Measurements from ENCODE around the gene BCAT1. TPM values are rescaled to one million over a fixed set of nuclear protein-coding genes. Genes with fewer than 3 reads are reported as not detected.

Gene BCAT1
- total RNA-seq, 2 experiments from 2014 or later, result 27.9 to 40.0 TPM

DNA sequence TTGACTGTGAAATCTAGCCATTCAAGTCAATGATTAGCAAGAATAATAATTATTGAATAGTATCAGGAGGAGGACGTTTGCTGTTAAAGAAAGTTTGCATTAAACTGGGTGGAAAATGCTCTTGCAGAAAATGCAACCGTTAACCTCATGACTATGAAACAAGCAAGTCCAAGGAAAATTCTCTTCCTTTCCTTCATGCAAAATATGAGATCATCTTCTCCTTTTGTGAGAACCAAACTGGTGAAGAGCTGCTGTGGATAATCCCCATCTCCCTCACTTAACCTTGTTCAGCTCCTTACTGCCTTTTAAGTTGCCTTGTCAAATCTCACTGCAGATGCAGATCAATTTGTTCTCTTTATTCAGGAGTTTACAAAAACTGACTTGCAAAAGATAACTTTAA lies 142.5 kb downstream of the BCAT1 start:
- Mint-ChIP-seq H3K27me3 (peaks cover under 1% of the 10 kb centered on the region), H3K4me1 (peaks cover 5% of the 10 kb centered on the region), H3K36me3 (ENCODE audit: low read depth) (no peaks in the 10 kb centered on the region), H3K9me3 (ENCODE audit: low read depth) (no peaks in the 10 kb centered on the region), H3K27ac (no peak overlapping the region), H3K4me3 (no peak overlapping the region)
- ChIA-PET POLR2A (no interaction called here), CTCF (no interaction called here)
- no peak for ATAC-seq
- no peak for DNase-seq
- intact Hi-C loops (cut with DNase I, micrococcal nuclease), result no loop called here

DNA sequence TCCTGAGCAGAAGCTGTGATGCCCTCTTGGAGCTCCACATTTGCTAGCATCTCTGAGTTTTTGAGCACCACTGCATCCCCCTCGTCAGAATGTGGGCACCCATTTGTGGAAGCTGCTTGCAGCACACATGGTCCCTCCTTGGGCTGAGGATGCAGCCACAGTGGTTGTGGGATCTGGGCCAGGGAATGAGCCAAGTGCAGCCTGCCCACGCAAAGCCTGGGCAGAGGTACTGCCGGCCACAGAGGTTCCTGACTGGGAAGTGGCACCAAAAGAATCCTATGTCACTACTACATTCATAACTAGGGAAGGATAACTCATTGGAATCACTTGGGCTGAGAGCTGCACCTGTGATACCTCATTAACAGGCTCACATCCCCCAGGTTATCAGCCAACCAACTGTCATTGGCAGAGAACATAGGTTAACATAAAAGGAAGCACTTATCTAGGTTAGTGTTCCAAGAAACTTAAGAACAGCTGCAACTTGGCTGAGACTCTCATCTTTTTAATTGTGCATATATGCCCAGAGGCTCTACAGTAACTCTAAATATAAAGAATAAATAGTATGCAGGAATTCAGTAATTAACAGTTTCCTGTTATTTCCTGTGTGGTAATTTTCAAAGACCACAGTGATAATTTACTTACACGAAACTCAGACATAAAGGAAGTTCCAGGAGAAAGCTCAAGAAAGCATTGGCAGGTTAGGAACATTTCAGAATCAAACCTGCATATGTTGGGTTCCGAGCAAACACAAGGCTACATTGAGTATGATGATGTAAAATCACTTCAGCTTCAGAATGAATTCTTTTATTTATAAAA lies 145.3 kb downstream of the BCAT1 start:
- ATAC-seq (no peak), DNase-seq (no peak)
- Mint-ChIP-seq H3K9me3 (ENCODE audit: low read depth) (no peaks in the 10 kb centered on the region), H3K4me1 (peaks cover 5% of the 10 kb centered on the region), H3K36me3 (ENCODE audit: low read depth) (no peaks in the 10 kb centered on the region), H3K27ac (no peak overlapping the region), H3K4me3 (no peak overlapping the region), H3K27me3 (no peaks in the 10 kb centered on the region)
- intact Hi-C loops (cut with DNase I, micrococcal nuclease), result no loop called here
- CTCF ChIA-PET, result interaction anchor here (0.6 to 1.4 kb wide), 3 partner anchors 8 to 328 kb away, joined by 3 to 4 read pairs (median 3); no protein-coding TSS in a partner anchor
- POLR2A ChIA-PET, result no interaction called here

DNA sequence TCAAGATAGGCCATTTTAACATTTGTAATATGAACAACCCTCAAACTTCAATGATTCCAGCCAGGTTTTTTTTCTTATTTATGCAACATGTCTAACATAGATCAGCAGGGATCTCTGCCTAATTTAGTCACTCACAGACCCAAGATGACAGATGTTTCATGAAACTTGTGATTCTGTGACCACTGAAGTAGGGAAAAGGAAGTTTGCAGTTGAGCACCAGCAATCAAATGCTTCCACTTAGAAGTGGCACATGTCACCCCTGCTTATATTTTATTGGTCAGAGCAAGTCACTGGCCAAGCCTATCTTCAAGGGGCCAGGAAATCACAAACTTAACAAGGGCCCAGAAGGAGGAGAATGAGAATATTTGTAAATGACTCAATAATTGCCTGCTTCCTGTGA lies 150.6 kb downstream of the BCAT1 start:
- Mint-ChIP-seq H3K36me3 (ENCODE audit: low read depth) (no peaks in the 10 kb centered on the region), H3K27ac (no peak overlapping the region), H3K4me3 (no peak overlapping the region), H3K27me3 (no peaks in the 10 kb centered on the region), H3K4me1 (peaks cover 22% of the 10 kb centered on the region), H3K9me3 (ENCODE audit: low read depth) (no peaks in the 10 kb centered on the region)
- intact Hi-C loops (cut with DNase I, micrococcal nuclease), result no loop called here
- ChIA-PET CTCF (no interaction called here), POLR2A (no interaction called here)
- DNase-seq, result no peak
- peak; percentile 27 for ATAC-seq

DNA sequence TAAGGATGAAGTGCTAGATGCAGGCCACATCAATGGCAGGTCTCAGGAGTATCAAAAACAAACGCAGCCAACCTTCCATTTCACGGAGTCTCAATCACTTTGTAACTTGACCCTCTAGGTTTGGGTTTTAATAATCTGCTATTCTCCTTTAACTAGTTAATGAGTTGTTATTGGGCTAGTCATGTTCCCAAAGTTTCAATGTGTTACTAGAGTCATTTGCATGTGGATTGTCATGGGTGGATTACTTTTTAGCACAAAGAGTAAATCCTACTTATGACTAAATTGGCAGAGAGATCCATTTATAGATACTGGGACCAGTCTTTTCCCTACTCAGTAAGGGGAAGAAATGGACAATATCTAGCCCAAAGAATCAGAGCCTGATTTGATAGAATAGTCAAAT lies 151.0 kb downstream of the BCAT1 start:
- Mint-ChIP-seq H3K27ac (no peak overlapping the region), H3K27me3 (no peaks in the 10 kb centered on the region), H3K9me3 (ENCODE audit: low read depth) (no peaks in the 10 kb centered on the region), H3K36me3 (ENCODE audit: low read depth) (no peaks in the 10 kb centered on the region), H3K4me3 (no peak overlapping the region), H3K4me1 (peaks cover 21% of the 10 kb centered on the region)
- CTCF ChIA-PET, result no interaction called here
- no peak for ATAC-seq
- DNase-seq, result no peak
- POLR2A ChIA-PET, result no interaction called here
- intact Hi-C loops (cut with DNase I, micrococcal nuclease), result no loop called here

- no peak overlapping the region for H3K27ac Mint-ChIP-seq
- H3K27me3 Mint-ChIP-seq, result no peaks in the 10 kb centered on the region
- POLR2A ChIA-PET, result no interaction called here
- intact Hi-C loops (cut with DNase I, micrococcal nuclease), result no loop called here
- CTCF ChIA-PET, result interaction anchor here (0.6 to 1.4 kb wide), 5 partner anchors 15 to 402 kb away, joined by 3 to 4 read pairs (median 3); no protein-coding TSS in a partner anchor
- no peak for DNase-seq
- H3K36me3 Mint-ChIP-seq (ENCODE audit: low read depth), result no peaks in the 10 kb centered on the region
- no peaks in the 10 kb centered on the region for H3K9me3 Mint-ChIP-seq (ENCODE audit: low read depth)
- no peak overlapping the region for H3K4me3 Mint-ChIP-seq
- H3K4me1 Mint-ChIP-seq, result peaks cover 26% of the 10 kb centered on the region
- ATAC-seq, result no peak
Measured at GRCh38 chr12:24796876-24797275, 152.0 kb downstream of the BCAT1 start.

DNA sequence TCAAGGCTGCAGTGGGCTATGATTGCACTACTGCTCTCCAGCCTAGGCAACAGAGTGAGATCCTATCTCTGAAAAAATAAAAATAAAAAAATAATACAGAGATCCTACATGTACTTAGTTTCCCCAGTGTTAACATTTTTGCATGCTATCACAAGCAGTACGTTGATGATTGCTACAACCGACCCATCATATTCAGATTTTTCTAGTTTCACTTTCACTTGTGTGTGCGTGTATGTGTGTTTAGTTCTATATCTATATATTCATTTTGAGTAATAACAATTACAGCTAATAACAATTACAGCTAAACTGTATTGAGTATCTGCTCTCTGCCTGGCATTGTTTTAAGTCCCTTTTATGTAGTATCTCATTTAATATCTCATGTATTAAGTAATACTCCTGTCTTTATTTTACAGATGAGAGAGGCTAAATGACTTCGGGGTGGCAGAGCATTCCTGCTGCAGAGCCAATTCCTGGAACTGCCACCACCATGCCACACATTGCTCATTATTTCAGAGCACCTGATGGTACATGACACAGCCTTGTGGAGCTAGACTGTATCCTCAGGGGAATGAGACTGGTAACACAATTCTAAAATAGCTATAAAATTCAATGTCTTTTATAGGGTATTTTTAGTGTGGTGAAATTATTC lies 153.1 kb downstream of the BCAT1 start:
- Mint-ChIP-seq H3K4me1 (peaks cover 31% of the 10 kb centered on the region), H3K27me3 (no peaks in the 10 kb centered on the region), H3K4me3 (peak overlapping the region; percentile 64), H3K36me3 (ENCODE audit: low read depth) (no peaks in the 10 kb centered on the region), H3K27ac (peak overlapping the region; percentile 70), H3K9me3 (ENCODE audit: low read depth) (no peaks in the 10 kb centered on the region)
- ChIA-PET POLR2A (no interaction called here), CTCF (interaction anchor here (0.5 to 1.2 kb wide), 4 partner anchors 16 to 105 kb away, joined by 3 to 4 read pairs (median 3); no protein-coding TSS in a partner anchor)
- ATAC-seq (peak; percentile 83), DNase-seq (peak; percentile 28)
- intact Hi-C loops (cut with DNase I, micrococcal nuclease), result loop anchor here in 1 of 2 experiments (2.0 kb wide), 1 partner anchor 43 kb away; no protein-coding TSS in a partner anchor

DNA sequence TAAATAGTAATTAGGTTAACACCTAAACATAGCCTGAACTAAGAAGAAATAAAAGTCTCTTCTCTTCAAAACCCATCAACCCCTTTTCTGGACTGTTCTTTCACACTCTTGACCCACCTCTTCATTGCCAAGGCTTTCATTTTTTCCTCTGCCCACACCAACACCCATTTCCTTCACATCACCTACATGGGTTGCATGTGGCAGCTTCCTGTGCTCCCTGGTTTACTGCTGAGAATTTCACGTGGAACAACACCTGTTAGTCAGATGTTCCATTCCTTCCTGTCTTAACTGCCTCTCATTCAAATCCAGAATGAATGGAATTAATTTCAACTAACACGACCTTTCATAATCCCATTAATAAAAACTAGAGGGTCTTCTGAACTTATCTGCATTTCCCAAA lies 157.3 kb downstream of the BCAT1 start:
- no peaks in the 10 kb centered on the region for H3K36me3 Mint-ChIP-seq (ENCODE audit: low read depth)
- peaks cover 25% of the 10 kb centered on the region for H3K4me1 Mint-ChIP-seq
- intact Hi-C loops (cut with DNase I, micrococcal nuclease), result loop anchor here in 1 of 2 experiments (2.0 kb wide), 1 partner anchor 47 kb away; no protein-coding TSS in a partner anchor
- H3K9me3 Mint-ChIP-seq (ENCODE audit: low read depth), result no peaks in the 10 kb centered on the region
- ATAC-seq, result peak; percentile 35
- no peak for DNase-seq
- peak overlapping the region; percentile 56 for H3K27ac Mint-ChIP-seq
- no peak overlapping the region for H3K4me3 Mint-ChIP-seq
- peaks cover 6% of the 10 kb centered on the region for H3K27me3 Mint-ChIP-seq
- CTCF ChIA-PET, result no interaction called here
- POLR2A ChIA-PET, result no interaction called here

- DNase-seq, result no peak
- Mint-ChIP-seq H3K4me3 (no peak overlapping the region), H3K36me3 (ENCODE audit: low read depth) (no peaks in the 10 kb centered on the region), H3K9me3 (ENCODE audit: low read depth) (no peaks in the 10 kb centered on the region), H3K27me3 (peaks cover 9% of the 10 kb centered on the region), H3K27ac (no peak overlapping the region), H3K4me1 (peaks cover 9% of the 10 kb centered on the region)
- ChIA-PET POLR2A (no interaction called here), CTCF (interaction anchor here (1.9 kb wide), 1 partner anchor 11 kb away, joined by 9 read pairs; no protein-coding TSS in a partner anchor)
- no peak for ATAC-seq
- intact Hi-C loops (cut with DNase I, micrococcal nuclease), result no loop called here
Measured at GRCh38 chr12:24788886-24789285, 160.0 kb downstream of the BCAT1 start.

DNA sequence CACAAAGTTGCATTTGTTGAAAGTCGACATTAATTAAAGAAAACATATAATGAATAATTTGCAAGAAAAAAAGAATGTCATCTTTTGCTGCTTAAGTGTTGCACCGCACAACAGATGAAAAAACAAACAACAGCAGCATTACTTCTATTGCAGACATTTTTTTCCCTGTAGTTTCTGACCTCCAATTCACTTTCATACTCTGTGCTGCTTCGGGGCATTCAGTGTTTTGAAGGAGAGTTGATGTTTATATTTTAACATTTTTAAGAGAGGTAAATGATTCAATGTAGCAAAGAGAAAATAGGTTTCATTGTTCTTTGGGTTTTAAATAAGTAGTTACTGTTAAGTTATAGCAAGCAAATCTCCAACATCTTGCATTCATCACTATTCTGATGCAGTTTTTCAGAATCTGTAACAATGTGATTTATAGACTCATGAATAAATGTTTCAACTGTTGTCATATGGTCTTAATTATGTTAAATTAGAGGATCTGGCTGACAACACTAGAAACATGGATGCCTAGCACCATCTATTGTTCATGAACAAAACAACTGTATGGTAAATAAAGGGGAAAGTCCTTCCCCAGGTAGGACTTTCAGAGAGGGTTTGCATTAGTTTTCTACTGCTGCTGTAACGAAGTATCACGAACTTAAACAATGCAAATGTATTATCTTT lies 168.1 kb downstream of the BCAT1 start:
- peaks cover 6% of the 10 kb centered on the region for H3K27me3 Mint-ChIP-seq
- DNase-seq, result no peak
- intact Hi-C loops (cut with DNase I, micrococcal nuclease), result loop anchor here (1.0 to 2.0 kb wide), 2 partner anchors 1576 kb away; no protein-coding TSS in a partner anchor
- ChIA-PET POLR2A (no interaction called here), CTCF (interaction anchor here (0.6 kb wide), 1 partner anchor 1082 kb away, joined by 3 read pairs; no protein-coding TSS in a partner anchor)
- no peak overlapping the region for H3K4me3 Mint-ChIP-seq
- no peak overlapping the region for H3K27ac Mint-ChIP-seq
- H3K36me3 Mint-ChIP-seq (ENCODE audit: low read depth), result no peaks in the 10 kb centered on the region
- no peaks in the 10 kb centered on the region for H3K9me3 Mint-ChIP-seq (ENCODE audit: low read depth)
- H3K4me1 Mint-ChIP-seq, result peaks cover 3% of the 10 kb centered on the region
- ATAC-seq, result no peak

DNA sequence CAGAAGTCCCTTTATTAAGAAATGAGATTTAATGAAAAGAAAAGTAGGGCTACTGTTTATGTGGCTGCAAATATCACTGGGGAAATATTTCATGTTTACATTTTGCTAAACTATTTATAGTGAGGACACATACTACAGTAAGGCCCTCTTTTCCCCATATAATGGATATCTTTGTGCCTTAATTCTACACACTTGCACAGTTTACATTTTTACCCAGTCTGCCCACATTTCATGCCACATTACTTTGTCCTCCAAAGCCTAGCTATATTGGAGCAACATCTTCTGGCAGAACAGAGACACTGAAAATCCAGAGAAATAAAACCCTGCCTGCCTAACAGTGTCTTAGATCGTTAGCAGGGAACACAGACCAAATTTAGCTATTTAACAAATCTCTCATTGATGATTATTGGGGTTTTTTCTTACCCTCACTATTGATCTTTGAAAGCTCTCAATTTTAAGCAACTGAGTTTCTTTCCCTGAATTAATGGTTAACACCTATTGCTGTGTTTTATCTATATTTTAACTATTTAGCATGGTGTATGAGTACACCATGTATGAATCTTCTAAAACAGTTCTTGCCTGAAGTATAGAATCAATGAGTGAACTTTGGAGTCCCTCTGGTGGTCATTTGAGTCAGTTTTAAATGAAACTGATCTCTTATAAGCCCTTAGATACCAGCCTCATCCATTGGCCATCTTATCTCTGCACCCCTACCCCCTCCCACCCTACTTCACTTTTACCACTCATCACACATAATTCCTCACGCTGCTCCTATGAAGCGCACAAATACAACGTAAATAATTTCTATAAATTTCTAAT lies 170.2 kb downstream of the BCAT1 start:
- no peaks in the 10 kb centered on the region for H3K36me3 Mint-ChIP-seq (ENCODE audit: low read depth)
- CTCF ChIA-PET, result interaction anchor here (0.9 to 1.7 kb wide), 10 partner anchors 9 to 418 kb away, joined by 3 to 11 read pairs (median 3); no protein-coding TSS in a partner anchor
- no peak overlapping the region for H3K4me3 Mint-ChIP-seq
- DNase-seq (no peak), ATAC-seq (peak; percentile 85)
- peaks cover 3% of the 10 kb centered on the region for H3K4me1 Mint-ChIP-seq
- no peaks in the 10 kb centered on the region for H3K9me3 Mint-ChIP-seq (ENCODE audit: low read depth)
- H3K27me3 Mint-ChIP-seq, result peaks cover 5% of the 10 kb centered on the region
- POLR2A ChIA-PET, result no interaction called here
- intact Hi-C loops (cut with DNase I, micrococcal nuclease), result loop anchor here (2.0 to 5.0 kb wide), 4 partner anchors 46 to 671 kb away; no protein-coding TSS in a partner anchor
- no peak overlapping the region for H3K27ac Mint-ChIP-seq

- H3K36me3 Mint-ChIP-seq (ENCODE audit: low read depth), result no peaks in the 10 kb centered on the region
- CTCF ChIA-PET, result interaction anchor here (1.1 to 1.7 kb wide), 4 partner anchors 8 to 16 kb away, joined by 3 to 9 read pairs (median 5); no protein-coding TSS in a partner anchor
- no peak overlapping the region for H3K4me3 Mint-ChIP-seq
- DNase-seq (no peak), ATAC-seq (no peak)
- no peaks in the 10 kb centered on the region for H3K9me3 Mint-ChIP-seq (ENCODE audit: low read depth)
- POLR2A ChIA-PET, result no interaction called here
- peaks cover 3% of the 10 kb centered on the region for H3K4me1 Mint-ChIP-seq
- H3K27me3 Mint-ChIP-seq, result peaks cover 3% of the 10 kb centered on the region
- H3K27ac Mint-ChIP-seq, result no peak overlapping the region
- intact Hi-C loops (cut with DNase I, micrococcal nuclease), result loop anchor here (5.0 kb wide), 2 partner anchors 45 to 670 kb away; no protein-coding TSS in a partner anchor
Measured at GRCh38 chr12:24777359-24777758, 171.5 kb downstream of the BCAT1 start.
